Astrocyte (in vitro differentiated cells and primary cell): ENCODE data around the gene NDUFV2.

Experiments used
- CTCF ChIP-seq: IDR thresholded peaks from 2 replicates; pipeline ENCODE4 v1.5.1; 2011; ENCODE audit warnings: low read depth, mild to moderate bottlenecking, inconsistent platforms, low read length, moderate library complexity; ENCODE audit not compliant: insufficient read depth
- EZH2 ChIP-seq: IDR thresholded peaks from 2 replicates; pipeline ENCODE4 v1.6.1; 2012; ENCODE audit warnings: mild to moderate bottlenecking, low read length, inconsistent platforms; ENCODE audit not compliant: insufficient read depth

GRCh38 chr18:9091066-9091476 lies 11.4 kb upstream of the NDUFV2 start:
- TF ChIP-seq CTCF (no peak), EZH2 (no peak)
